Loucy (cell line): ENCODE data around the gene ATP13A4.

Source experiments
- H2AFZ ChIP-seq: fragments of 200-600 bp; sonication (generic); 2 replicates; pipeline ENCODE4 v1.6.0; 2016; ENCODE audit warnings: antibody characterized with exemption, mild to moderate bottlenecking, low read length, moderate library complexity
- H3F3A ChIP-seq: fragments of 200-600 bp; 2 replicates; pipeline ENCODE4 v1.6.0; 2016; ENCODE audit warnings: antibody characterized with exemption, low read depth, mild to moderate bottlenecking
- H3K27me3 ChIP-seq: fragments of 200-600 bp; sonication (generic); 2 replicates; pipeline ENCODE4 v1.6.1; 2014; ENCODE audit warnings: low read length, mild to moderate bottlenecking; ENCODE audit not compliant: insufficient read depth, poor library complexity, severe bottlenecking
- H3K36me3 ChIP-seq: fragments of 200-600 bp; sonication (generic); 2 replicates; pipeline ENCODE4 v1.6.1; 2016; ENCODE audit warnings: low read length; ENCODE audit not compliant: insufficient read depth
- H3K4me1 ChIP-seq: fragments of 200-600 bp; sonication (generic); 2 replicates; pipeline ENCODE4 v1.5.1; 2014; ENCODE audit warnings: low read length, mild to moderate bottlenecking; ENCODE audit not compliant: insufficient read depth, poor library complexity, severe bottlenecking
- H3K4me2 ChIP-seq: fragments of 200-600 bp; sonication (generic); 2 replicates; pipeline ENCODE4 v1.6.0; 2014; ENCODE audit warnings: antibody characterized with exemption, low read length, low read depth, mild to moderate bottlenecking; ENCODE audit not compliant: poor library complexity, severe bottlenecking
- H3K4me3 ChIP-seq: fragments of 200-600 bp; sonication (generic); 2 replicates; pipeline ENCODE4 v1.5.1; 2014; ENCODE audit warnings: low read length, mild to moderate bottlenecking, mixed read lengths; ENCODE audit not compliant: poor library complexity, severe bottlenecking
- H3K79me2 ChIP-seq: fragments of 200-600 bp; sonication (generic); 2 replicates; pipeline ENCODE4 v1.6.1; 2014; ENCODE audit warnings: low read length; ENCODE audit not compliant: insufficient read depth
- H3K9ac ChIP-seq: fragments of 200-600 bp; sonication (generic); 2 replicates; pipeline ENCODE4 v1.6.0; 2014; ENCODE audit warnings: mild to moderate bottlenecking, low read depth, low read length, moderate library complexity; ENCODE audit not compliant: poor library complexity, severe bottlenecking
- H3K9me2 ChIP-seq: fragments of 200-600 bp; sonication (generic); replicated peaks from 2 replicates; pipeline ENCODE4 v1.6.1; 2016; ENCODE audit warnings: low read depth, low read length, mixed read lengths
- H3K9me3 ChIP-seq: fragments of 200-600 bp; sonication (generic); 2 replicates; pipeline ENCODE4 v1.6.1; 2014; ENCODE audit warnings: mild to moderate bottlenecking, antibody characterized with exemption, low read length, low read depth; ENCODE audit not compliant: insufficient read depth
- H4K20me1 ChIP-seq: fragments of 200-600 bp; sonication (generic); 2 replicates; pipeline ENCODE4 v1.6.0; 2014; ENCODE audit warnings: antibody characterized with exemption, low read length, mild to moderate bottlenecking; ENCODE audit not compliant: insufficient read depth, poor library complexity, severe bottlenecking
- CTCF ChIP-seq: fragments of 200-600 bp; sonication (generic); conservative IDR thresholded peaks from 2 replicates; pipeline ENCODE4 v1.5.1; 2014; ENCODE audit warnings: mild to moderate bottlenecking, antibody characterized with exemption, low read length
- EZH2phosphoT487 ChIP-seq: fragments of 200-600 bp; IDR thresholded peaks from 2 replicates; pipeline ENCODE4 v1.6.1; 2018; ENCODE audit warnings: antibody characterized with exemption, mild to moderate bottlenecking, moderate library complexity, borderline replicate concordance

The ATP13A4 gene

GRCh38 chr3:193592841-193593667 is 38.4 kb upstream of the ATP13A4 start, which contains the start of gene OPA1:
Gene OPA1, plus strand, starts transcription at chr3:193593208. Its CDS starts 170 bp downstream, at chr3:193593378.
- Histone ChIP-seq H3K4me2 (peak within 1 kb of the TSS; percentile 81), H3K9ac (peak within 1 kb of the TSS; percentile 85), H3K4me3 (peak within 1 kb of the TSS; percentile 93), H3K27me3 (no peaks in the 10 kb centered on the region), H3K9me2 (no peaks in the 10 kb centered on the region), H3K4me1 (peaks cover 50% of the 10 kb centered on the region), H4K20me1 (peaks cover 29% of the 10 kb centered on the region), H3K79me2 (peaks cover 67% of the 10 kb centered on the region), H2AFZ (peak within 1 kb of the TSS; percentile 81), H3K36me3 (no peaks in the 10 kb centered on the region), H3K9me3 (no peaks in the 10 kb centered on the region), H3F3A (no peaks in the 10 kb centered on the region)
- TF ChIP-seq EZH2phosphoT487, result no peak
- TF ChIP-seq CTCF, result no peak; the same call in 1 of the 2 replicates

GRCh38 chr3:193590088-193590856 is 35.6 kb upstream of the ATP13A4 start:
- H3K9ac ChIP-seq, result no peak overlapping the region
- peaks cover 34% of the 10 kb centered on the region for H3K4me1 ChIP-seq
- H3K9me3 ChIP-seq, result no peaks in the 10 kb centered on the region
- H3K4me3 ChIP-seq, result no peak overlapping the region
- no peak overlapping the region for H2AFZ ChIP-seq
- no peaks in the 10 kb centered on the region for H3K9me2 ChIP-seq
- H4K20me1 ChIP-seq, result peaks cover 16% of the 10 kb centered on the region
- H3K4me2 ChIP-seq, result peak overlapping the region; percentile 1
- H3K27me3 ChIP-seq, result no peaks in the 10 kb centered on the region
- TF ChIP-seq EZH2phosphoT487, result no peak
- no peak for TF ChIP-seq CTCF
- no peaks in the 10 kb centered on the region for H3F3A ChIP-seq
- H3K79me2 ChIP-seq, result peaks cover 41% of the 10 kb centered on the region
- H3K36me3 ChIP-seq, result no peaks in the 10 kb centered on the region

GRCh38 chr3:193589616-193590015 is 34.9 kb upstream of the ATP13A4 start:
- TF ChIP-seq EZH2phosphoT487 (no peak), CTCF (no peak)
- peaks cover 11% of the 10 kb centered on the region for H4K20me1 ChIP-seq
- no peak overlapping the region for H3K9ac ChIP-seq
- H3K36me3 ChIP-seq, result no peaks in the 10 kb centered on the region
- H3K27me3 ChIP-seq, result no peaks in the 10 kb centered on the region
- peaks cover 34% of the 10 kb centered on the region for H3K79me2 ChIP-seq
- no peaks in the 10 kb centered on the region for H3K9me3 ChIP-seq
- no peak overlapping the region for H2AFZ ChIP-seq
- H3K4me2 ChIP-seq, result peak overlapping the region; percentile 1
- no peak overlapping the region for H3K4me3 ChIP-seq
- no peaks in the 10 kb centered on the region for H3K9me2 ChIP-seq
- H3K4me1 ChIP-seq, result peaks cover 29% of the 10 kb centered on the region
- no peaks in the 10 kb centered on the region for H3F3A ChIP-seq
